Chondrocyte (in vitro differentiated cells): ENCODE data around the gene COL21A1. TPM values are rescaled to one million over a fixed set of nuclear protein-coding genes. Genes with fewer than 3 reads are reported as not detected.

Experiments used
- DNase-seq: peaks from one replicate; pipeline ENCODE4 v3.0.0; 2021; ENCODE audit warnings: mixed read lengths, low spot score
- H3K27ac Mint-ChIP-seq: one replicate; pipeline ENCODE4 v1.8.0; 2021; ENCODE audit warnings: mild to moderate bottlenecking, moderate library complexity, mixed read lengths; ENCODE audit not compliant: unreplicated experiment
- H3K27me3 Mint-ChIP-seq: 2 replicates; pipeline ENCODE4 v1.8.0; 2021; ENCODE audit warnings: low read depth, mixed read lengths
- H3K36me3 Mint-ChIP-seq: 2 replicates; pipeline ENCODE4 v1.8.0; 2021; ENCODE audit warnings: low read depth, mixed read lengths
- H3K4me1 Mint-ChIP-seq: 2 replicates; pipeline ENCODE4 v1.8.0; 2021; ENCODE audit warnings: low read depth, mild to moderate bottlenecking, mixed read lengths
- H3K4me3 Mint-ChIP-seq: one replicate; pipeline ENCODE4 v1.8.0; 2021; ENCODE audit warnings: mild to moderate bottlenecking, moderate library complexity, mixed read lengths; ENCODE audit not compliant: unreplicated experiment
- H3K9me3 Mint-ChIP-seq: 2 replicates; pipeline ENCODE4 v1.8.0; 2021; ENCODE audit warnings: low read depth, mixed read lengths
- total RNA-seq: library from RNA; stranded (reverse); gene quantifications from 3 replicates; pipeline ENCODE4 v1.2.1, GENCODE V29; 2021
- TF ChIP-seq, protein P1 (sequence below): fragments of 200-600 bp; sonication (generic); IDR thresholded peaks from 2 replicates; pipeline ENCODE4 v1.5.0; 2021; ENCODE audit warnings: antibody characterized with exemption, mild to moderate bottlenecking, moderate library complexity

Gene COL21A1
- total RNA-seq, 1 donor from 2014 or later, result 68.9 TPM

GRCh38 chr6:56172144-56172543 lies 75.2 kb downstream of the COL21A1 start:
- Mint-ChIP-seq H3K27me3 (no peaks in the 10 kb centered on the region), H3K9me3 (peaks cover 57% of the 10 kb centered on the region), H3K36me3 (peaks cover 38% of the 10 kb centered on the region), H3K27ac (no peak overlapping the region), H3K4me1 (no peaks in the 10 kb centered on the region), H3K4me3 (no peak overlapping the region)
- DNase-seq, result no peak
- TF ChIP-seq, protein P1, sequence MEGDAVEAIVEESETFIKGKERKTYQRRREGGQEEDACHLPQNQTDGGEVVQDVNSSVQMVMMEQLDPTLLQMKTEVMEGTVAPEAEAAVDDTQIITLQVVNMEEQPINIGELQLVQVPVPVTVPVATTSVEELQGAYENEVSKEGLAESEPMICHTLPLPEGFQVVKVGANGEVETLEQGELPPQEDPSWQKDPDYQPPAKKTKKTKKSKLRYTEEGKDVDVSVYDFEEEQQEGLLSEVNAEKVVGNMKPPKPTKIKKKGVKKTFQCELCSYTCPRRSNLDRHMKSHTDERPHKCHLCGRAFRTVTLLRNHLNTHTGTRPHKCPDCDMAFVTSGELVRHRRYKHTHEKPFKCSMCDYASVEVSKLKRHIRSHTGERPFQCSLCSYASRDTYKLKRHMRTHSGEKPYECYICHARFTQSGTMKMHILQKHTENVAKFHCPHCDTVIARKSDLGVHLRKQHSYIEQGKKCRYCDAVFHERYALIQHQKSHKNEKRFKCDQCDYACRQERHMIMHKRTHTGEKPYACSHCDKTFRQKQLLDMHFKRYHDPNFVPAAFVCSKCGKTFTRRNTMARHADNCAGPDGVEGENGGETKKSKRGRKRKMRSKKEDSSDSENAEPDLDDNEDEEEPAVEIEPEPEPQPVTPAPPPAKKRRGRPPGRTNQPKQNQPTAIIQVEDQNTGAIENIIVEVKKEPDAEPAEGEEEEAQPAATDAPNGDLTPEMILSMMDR, result no peak

GRCh38 chr6:56169366-56169765 lies 78.0 kb downstream of the COL21A1 start:
- H3K4me1 Mint-ChIP-seq, result no peaks in the 10 kb centered on the region
- peaks cover 22% of the 10 kb centered on the region for H3K36me3 Mint-ChIP-seq
- DNase-seq, result no peak
- peaks cover 39% of the 10 kb centered on the region for H3K9me3 Mint-ChIP-seq
- no peak overlapping the region for H3K4me3 Mint-ChIP-seq
- no peak overlapping the region for H3K27ac Mint-ChIP-seq
- no peaks in the 10 kb centered on the region for H3K27me3 Mint-ChIP-seq
- TF ChIP-seq, protein P1, result no peak

GRCh38 chr6:56168596-56168995 lies 78.8 kb downstream of the COL21A1 start:
- Mint-ChIP-seq H3K4me1 (no peaks in the 10 kb centered on the region), H3K4me3 (no peak overlapping the region), H3K27me3 (no peaks in the 10 kb centered on the region), H3K9me3 (peaks cover 31% of the 10 kb centered on the region), H3K36me3 (peaks cover 18% of the 10 kb centered on the region), H3K27ac (no peak overlapping the region)
- TF ChIP-seq, protein P1, result no peak
- no peak for DNase-seq

- H3K27me3 Mint-ChIP-seq, result no peaks in the 10 kb centered on the region
- TF ChIP-seq, protein P1, result no peak
- H3K36me3 Mint-ChIP-seq, result peaks cover 10% of the 10 kb centered on the region
- no peaks in the 10 kb centered on the region for H3K9me3 Mint-ChIP-seq
- H3K4me1 Mint-ChIP-seq, result no peaks in the 10 kb centered on the region
- no peak overlapping the region for H3K27ac Mint-ChIP-seq
- DNase-seq, result no peak
- no peak overlapping the region for H3K4me3 Mint-ChIP-seq
These were observed 85.3 kb downstream of the COL21A1 start for GRCh38 chr6:56162081-56162480.

GRCh38 chr6:56160489-56160888 lies 86.9 kb downstream of the COL21A1 start:
- peaks cover 6% of the 10 kb centered on the region for H3K4me1 Mint-ChIP-seq
- no peaks in the 10 kb centered on the region for H3K9me3 Mint-ChIP-seq
- peaks cover 17% of the 10 kb centered on the region for H3K36me3 Mint-ChIP-seq
- no peak overlapping the region for H3K4me3 Mint-ChIP-seq
- TF ChIP-seq, protein P1, result no peak
- no peak for DNase-seq
- H3K27me3 Mint-ChIP-seq, result no peaks in the 10 kb centered on the region
- no peak overlapping the region for H3K27ac Mint-ChIP-seq
